GF-D8 (cell line): ENCODE measurements around the gene MORN1.

Experiments used
- DNase-seq: peaks from one replicate; lab custom pipeline; 2025; lab: John Stamatoyannopoulos, UW

Gene MORN1

GRCh38 chr1:2318314-2319278 lies 72.8 kb downstream of the MORN1 start:
- no peak for DNase-seq

GRCh38 chr1:2317230-2318065 lies 73.9 kb downstream of the MORN1 start:
- no peak for DNase-seq

- no peak for DNase-seq
Observed at GRCh38 chr1:2316451-2316961, 74.8 kb downstream of the MORN1 start.

- no peak for DNase-seq
Observed at GRCh38 chr1:2315674-2316450, 75.5 kb downstream of the MORN1 start.

- no peak for DNase-seq
Observed at GRCh38 chr1:2314803-2315673, 76.3 kb downstream of the MORN1 start.

- no peak for DNase-seq
Observed at GRCh38 chr1:2314273-2314802, 77.0 kb downstream of the MORN1 start.

GRCh38 chr1:2313651-2314261 lies 77.6 kb downstream of the MORN1 start:
- DNase-seq, result no peak

- no peak for DNase-seq
Observed at GRCh38 chr1:2312515-2313301, 78.6 kb downstream of the MORN1 start.

- no peak for DNase-seq
Observed at GRCh38 chr1:2312160-2312514, 79.2 kb downstream of the MORN1 start.

GRCh38 chr1:2311184-2312032 lies 79.9 kb downstream of the MORN1 start:
- no peak for DNase-seq

- no peak for DNase-seq
Observed at GRCh38 chr1:2310332-2311183, 80.8 kb downstream of the MORN1 start.

- DNase-seq, result no peak
Observed at GRCh38 chr1:2308844-2309243, 82.5 kb downstream of the MORN1 start.

GRCh38 chr1:2307972-2308371 lies 83.4 kb downstream of the MORN1 start:
- no peak for DNase-seq

GRCh38 chr1:2307064-2307605 lies 84.2 kb downstream of the MORN1 start:
- no peak for DNase-seq

GRCh38 chr1:2306151-2306978 lies 85.0 kb downstream of the MORN1 start:
- DNase-seq, result no peak

GRCh38 chr1:2304921-2305681 lies 86.3 kb downstream of the MORN1 start:
- no peak for DNase-seq
